Keratinocyte (primary cell): ENCODE results near the gene BNIP1. TPM values are rescaled to one million over a fixed set of nuclear protein-coding genes. Genes with fewer than 3 reads are reported as not detected.
A peak's percentile ranks its signal among the peaks of the same experiment; 100 is the strongest.

ENCODE experiments used
- DNase-seq: peaks from one replicate; pipeline ENCODE4 v3.0.0-alpha.2; 2011; ENCODE audit warnings: low read depth, missing footprints, low spot score
- FAIRE-seq: peaks from 2 replicates; lab custom pipeline; 2011; peaks lifted over from hg19 to GRCh38; lab: Jason Lieb, UNC
- H2AFZ ChIP-seq: 2 replicates; pipeline ENCODE4 v1.6.0; 2012; ENCODE audit warnings: low read length, control low read depth, inconsistent platforms; ENCODE audit not compliant: control insufficient read depth
- H3K27ac ChIP-seq: 2 replicates; pipeline ENCODE4 v1.5.1; 2011; ENCODE audit warnings: low read length; ENCODE audit not compliant: control insufficient read depth, insufficient read depth
- H3K27me3 ChIP-seq: 3 replicates; pipeline ENCODE4 v1.6.0; 2011; ENCODE audit warnings: low read length; ENCODE audit not compliant: control insufficient read depth, insufficient read depth; ENCODE audit errors: extremely low read depth
- H3K36me3 ChIP-seq, 2 experiments: 2 replicates in 1 of 2; 3 replicates in 1 of 2; pipeline ENCODE4 v1.5.1; 2011; ENCODE audit warnings: low read length in 2 of 2, mild to moderate bottlenecking in 1 of 2; ENCODE audit not compliant: control insufficient read depth in 2 of 2, insufficient read depth in 2 of 2; ENCODE audit errors: extremely low read depth in 1 of 2
- H3K4me1 ChIP-seq: 3 replicates; pipeline ENCODE4 v1.5.1; 2011; ENCODE audit warnings: low read length; ENCODE audit not compliant: control insufficient read depth, insufficient read depth; ENCODE audit errors: extremely low read depth
- H3K4me2 ChIP-seq: 3 replicates; pipeline ENCODE4 v1.6.0; 2011; ENCODE audit warnings: low read depth, low read length; ENCODE audit not compliant: control insufficient read depth, insufficient read depth; ENCODE audit errors: extremely low read depth
- H3K4me3 ChIP-seq, 3 experiments: fragments of 200-600 bp in 1 of 3; sonication (generic) in 1 of 3; 2 replicates in 2 of 3; 3 replicates in 1 of 3; pipeline ENCODE4 v1.5.1; 2011 to 2016; ENCODE audit warnings: low read length in 3 of 3, mild to moderate bottlenecking in 3 of 3, control low read depth in 2 of 3, inconsistent platforms in 1 of 3, low read depth in 1 of 3, mixed read lengths in 1 of 3, mixed run types in 1 of 3, moderate library complexity in 1 of 3; ENCODE audit not compliant: control insufficient read depth in 2 of 3, insufficient read depth in 2 of 3; ENCODE audit errors: extremely low read depth in 1 of 3
- H3K79me2 ChIP-seq: 2 replicates; pipeline ENCODE4 v1.6.0; 2012; ENCODE audit warnings: low read length; ENCODE audit not compliant: control insufficient read depth, insufficient read depth
- H3K9ac ChIP-seq: 3 replicates; pipeline ENCODE4 v1.6.0; 2011; ENCODE audit warnings: low read length; ENCODE audit not compliant: control insufficient read depth, insufficient read depth; ENCODE audit errors: extremely low read depth
- H3K9me1 ChIP-seq: 3 replicates; pipeline ENCODE4 v1.6.0; 2011; ENCODE audit warnings: low read length; ENCODE audit not compliant: control insufficient read depth, insufficient read depth; ENCODE audit errors: extremely low read depth
- H3K9me3 ChIP-seq: 2 replicates; pipeline ENCODE4 v1.5.1; 2012; ENCODE audit warnings: low read depth, low read length; ENCODE audit not compliant: control insufficient read depth
- H4K20me1 ChIP-seq: 3 replicates; pipeline ENCODE4 v1.6.0; 2011; ENCODE audit warnings: low read length; ENCODE audit not compliant: control insufficient read depth, insufficient read depth; ENCODE audit errors: extremely low read depth
- EZH2 ChIP-seq: IDR thresholded peaks from one replicate; pipeline ENCODE4 v1.6.1; 2012; ENCODE audit warnings: inconsistent platforms, mild to moderate bottlenecking, low read length, moderate library complexity
- dilution Hi-C: fragments of 300-500 bp; cut with MboI; formaldehyde crosslinking; loops from one replicate; pipeline ENCODE4 v1.7.0; 2020; ENCODE audit warnings: low sequenced_read_pairs; ENCODE audit not compliant: extremely low pct_ligation_motif_present
- polyA plus RNA-seq, 5 experiments: library from polyadenylated mRNA; depleted of rRNA in 3 of 5; stranded (reverse) in 3 of 5; stranded (forward) in 1 of 5; unstranded in 1 of 5; fragments of >200 nt; gene quantifications; 1 replicate in 1 of 5; 2 replicates in 3 of 5; 3 replicates in 1 of 5; pipeline versions ENCODE4 v1.2.1 to v1.2.3, GENCODE V29; 2011 to 2012; ENCODE audit warnings: missing spikeins in 2 of 5, low read depth in 1 of 5, low replicate concordance in 1 of 5
- TF ChIP-seq, protein P1 (sequence below), 3 experiments: IDR thresholded peaks in 1 of 3; conservative IDR thresholded peaks in 1 of 3; optimal IDR thresholded peaks in 1 of 3; 2 replicates in 2 of 3; 3 replicates in 1 of 3; pipeline versions ENCODE3 to v1.5.1; 2011; ENCODE audit warnings: low read length in 3 of 3, mild to moderate bottlenecking in 3 of 3, moderate library complexity in 2 of 3, control low read depth in 1 of 3, inconsistent platforms in 1 of 3; ENCODE audit not compliant: insufficient read depth in 2 of 3; ENCODE audit errors: extremely low read depth in 1 of 3

The BNIP1 gene
- polyA plus RNA-seq, 1 donor (not counting 4 experiments of a cell fraction or from before 2014, with no cell fraction given), result 18.2 TPM

DNA sequence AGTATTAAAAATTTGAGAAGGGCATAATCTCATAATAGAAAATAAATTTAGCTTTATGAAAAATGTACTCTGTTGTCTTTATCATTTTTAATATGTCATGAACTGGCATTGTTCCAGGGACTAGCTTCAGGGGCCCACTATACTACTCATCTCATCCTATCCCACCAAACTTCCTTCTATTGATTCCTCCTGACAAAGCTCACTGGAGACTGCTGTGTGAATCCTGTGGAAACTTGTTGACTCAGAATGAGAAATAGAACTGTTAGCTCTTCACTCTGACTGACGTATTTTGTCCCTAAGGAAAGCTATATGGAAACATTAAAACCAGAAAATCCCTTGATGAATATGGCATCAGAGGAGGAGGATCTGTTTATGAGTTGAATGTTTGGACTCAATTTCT, 29.8 kb upstream of the BNIP1 start:
- Histone ChIP-seq H3K36me3 (no peaks in the 10 kb centered on the region), H4K20me1 (no peaks in the 10 kb centered on the region), H3K4me2 (no peak overlapping the region), H3K27ac (no peak overlapping the region), H3K4me1 (no peaks in the 10 kb centered on the region), H2AFZ (no peak overlapping the region), H3K9me3 (no peaks in the 10 kb centered on the region), H3K79me2 (no peaks in the 10 kb centered on the region), H3K27me3 (no peaks in the 10 kb centered on the region), H3K9ac (no peak overlapping the region), H3K9me1 (no peaks in the 10 kb centered on the region), H3K4me3 (no peak overlapping the region)
- no peak for TF ChIP-seq EZH2
- TF ChIP-seq, protein P1, sequence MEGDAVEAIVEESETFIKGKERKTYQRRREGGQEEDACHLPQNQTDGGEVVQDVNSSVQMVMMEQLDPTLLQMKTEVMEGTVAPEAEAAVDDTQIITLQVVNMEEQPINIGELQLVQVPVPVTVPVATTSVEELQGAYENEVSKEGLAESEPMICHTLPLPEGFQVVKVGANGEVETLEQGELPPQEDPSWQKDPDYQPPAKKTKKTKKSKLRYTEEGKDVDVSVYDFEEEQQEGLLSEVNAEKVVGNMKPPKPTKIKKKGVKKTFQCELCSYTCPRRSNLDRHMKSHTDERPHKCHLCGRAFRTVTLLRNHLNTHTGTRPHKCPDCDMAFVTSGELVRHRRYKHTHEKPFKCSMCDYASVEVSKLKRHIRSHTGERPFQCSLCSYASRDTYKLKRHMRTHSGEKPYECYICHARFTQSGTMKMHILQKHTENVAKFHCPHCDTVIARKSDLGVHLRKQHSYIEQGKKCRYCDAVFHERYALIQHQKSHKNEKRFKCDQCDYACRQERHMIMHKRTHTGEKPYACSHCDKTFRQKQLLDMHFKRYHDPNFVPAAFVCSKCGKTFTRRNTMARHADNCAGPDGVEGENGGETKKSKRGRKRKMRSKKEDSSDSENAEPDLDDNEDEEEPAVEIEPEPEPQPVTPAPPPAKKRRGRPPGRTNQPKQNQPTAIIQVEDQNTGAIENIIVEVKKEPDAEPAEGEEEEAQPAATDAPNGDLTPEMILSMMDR (optimal IDR thresholded peaks at IDR 0.05 in 1 of 3, IDR thresholded peaks at IDR 0.05 in 1 of 3, conservative IDR thresholded peaks at IDR 0.05 in 1 of 3; ENCODE audit: extremely low read depth in 1 of 3, insufficient read depth in 2 of 3, low read length in 3 of 3), result no peak
- FAIRE-seq (peak; percentile 29), DNase-seq (no peak)
- dilution Hi-C loops, result no loop called here

DNA sequence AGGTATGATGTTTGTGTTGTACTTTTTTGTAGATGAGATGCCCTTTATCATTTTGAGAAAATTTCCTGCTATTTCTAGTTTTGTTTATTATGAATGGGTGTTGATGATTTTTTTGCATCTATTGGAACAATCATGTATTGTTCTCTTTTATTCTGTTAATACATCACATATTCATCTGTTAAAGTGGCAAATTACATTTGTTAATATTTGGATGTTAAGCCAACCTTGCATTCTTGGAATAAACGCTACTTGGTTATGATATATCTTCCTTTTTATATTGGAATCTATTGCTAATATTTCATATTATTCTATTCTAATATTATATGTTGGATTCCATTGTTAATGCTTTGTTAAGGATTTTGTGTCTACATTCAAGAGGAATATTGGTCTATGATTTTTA, 24.6 kb upstream of the BNIP1 start:
- no peak overlapping the region for H3K27ac ChIP-seq
- H3K36me3 ChIP-seq, result no peaks in the 10 kb centered on the region
- H3K9me1 ChIP-seq, result no peaks in the 10 kb centered on the region
- H3K4me2 ChIP-seq, result no peak overlapping the region
- no peaks in the 10 kb centered on the region for H3K27me3 ChIP-seq
- no peaks in the 10 kb centered on the region for H3K9me3 ChIP-seq
- H2AFZ ChIP-seq, result no peak overlapping the region
- no peaks in the 10 kb centered on the region for H3K79me2 ChIP-seq
- no peak overlapping the region for H3K4me3 ChIP-seq
- no peak overlapping the region for H3K9ac ChIP-seq
- TF ChIP-seq, protein P1 (optimal IDR thresholded peaks at IDR 0.05 in 1 of 3, IDR thresholded peaks at IDR 0.05 in 1 of 3, conservative IDR thresholded peaks at IDR 0.05 in 1 of 3; ENCODE audit: extremely low read depth in 1 of 3, insufficient read depth in 2 of 3, low read length in 3 of 3), result no peak
- no peak for TF ChIP-seq EZH2
- dilution Hi-C loops, result no loop called here
- DNase-seq (no peak), FAIRE-seq (no peak)
- H3K4me1 ChIP-seq, result no peaks in the 10 kb centered on the region
- H4K20me1 ChIP-seq, result no peaks in the 10 kb centered on the region
